OCI-LY3 (cell line): ENCODE data around the gene SPECC1.

Experiments
- H2AFZ ChIP-seq: fragments of 200-600, 300-600 bp; shearing (Covaris generic); 2 replicates; pipeline ENCODE4 v1.6.0; 2014; ENCODE audit warnings: antibody characterized with exemption, low read depth, low read length
- H3K27ac ChIP-seq: fragments of 200-600, 300-600 bp; sonication (generic); 2 replicates; pipeline ENCODE4 v1.5.1; 2014; ENCODE audit warnings: mild to moderate bottlenecking, low read length, moderate library complexity, mixed read lengths
- H3K27me3 ChIP-seq: fragments of 200-600, 300-600 bp; sonication (generic); 2 replicates; pipeline ENCODE4 v1.6.1; 2014; ENCODE audit warnings: low read depth, low read length, mixed read lengths
- H3K36me3 ChIP-seq: fragments of 200-600, 300-600 bp; sonication (generic); replicated peaks from 2 replicates; pipeline ENCODE3; 2014; ENCODE audit warnings: low read depth, low read length, mixed read lengths
- H3K4me1 ChIP-seq: fragments of 300-600, 200-600 bp; sonication (generic); 2 replicates; pipeline ENCODE4 v1.6.1; 2014; ENCODE audit warnings: low read length, mixed read lengths
- H3K4me2 ChIP-seq: fragments of 200-600, 300-600 bp; sonication (generic); 2 replicates; pipeline ENCODE4 v1.6.1; 2014; ENCODE audit warnings: low read length, mixed read lengths
- H3K4me3 ChIP-seq: fragments of 300-600, 200-600 bp; sonication (generic); 2 replicates; pipeline ENCODE4 v1.5.1; 2014; ENCODE audit warnings: antibody characterized with exemption, mild to moderate bottlenecking, low read length, moderate library complexity
- H3K79me2 ChIP-seq: fragments of 300-600, 200-600 bp; shearing (Covaris generic); 2 replicates; pipeline ENCODE4 v1.6.1; 2014; ENCODE audit warnings: mild to moderate bottlenecking, low read length, mixed read lengths
- H3K9ac ChIP-seq: fragments of 300-600, 200-600 bp; shearing (Covaris generic); 2 replicates; pipeline ENCODE4 v1.6.0; 2014; ENCODE audit warnings: mild to moderate bottlenecking, low read length, moderate library complexity
- H3K9me3 ChIP-seq: fragments of 200-600, 300-600 bp; shearing (Covaris generic); 2 replicates; pipeline ENCODE4 v1.6.1; 2014; ENCODE audit warnings: low read length, mixed read lengths; ENCODE audit not compliant: insufficient read depth
- H4K20me1 ChIP-seq: fragments of 200-600, 300-600 bp; sonication (generic); 2 replicates; pipeline ENCODE4 v1.6.1; 2016; ENCODE audit warnings: low read length, mixed read lengths; ENCODE audit not compliant: insufficient read depth
- EZH2phosphoT487 ChIP-seq: fragments of 200-600 bp; shearing (Covaris generic); IDR thresholded peaks from 2 replicates; pipeline ENCODE4 v1.6.1; 2018; ENCODE audit warnings: antibody characterized with exemption, mixed run types, low read depth
- TF ChIP-seq, protein P1 (sequence below): fragments of 200-600, 300-600 bp; sonication (generic); IDR thresholded peaks from 2 replicates; pipeline ENCODE4 v1.5.1; 2014; ENCODE audit warnings: antibody characterized with exemption, low read length, low read depth

The SPECC1 gene

DNA sequence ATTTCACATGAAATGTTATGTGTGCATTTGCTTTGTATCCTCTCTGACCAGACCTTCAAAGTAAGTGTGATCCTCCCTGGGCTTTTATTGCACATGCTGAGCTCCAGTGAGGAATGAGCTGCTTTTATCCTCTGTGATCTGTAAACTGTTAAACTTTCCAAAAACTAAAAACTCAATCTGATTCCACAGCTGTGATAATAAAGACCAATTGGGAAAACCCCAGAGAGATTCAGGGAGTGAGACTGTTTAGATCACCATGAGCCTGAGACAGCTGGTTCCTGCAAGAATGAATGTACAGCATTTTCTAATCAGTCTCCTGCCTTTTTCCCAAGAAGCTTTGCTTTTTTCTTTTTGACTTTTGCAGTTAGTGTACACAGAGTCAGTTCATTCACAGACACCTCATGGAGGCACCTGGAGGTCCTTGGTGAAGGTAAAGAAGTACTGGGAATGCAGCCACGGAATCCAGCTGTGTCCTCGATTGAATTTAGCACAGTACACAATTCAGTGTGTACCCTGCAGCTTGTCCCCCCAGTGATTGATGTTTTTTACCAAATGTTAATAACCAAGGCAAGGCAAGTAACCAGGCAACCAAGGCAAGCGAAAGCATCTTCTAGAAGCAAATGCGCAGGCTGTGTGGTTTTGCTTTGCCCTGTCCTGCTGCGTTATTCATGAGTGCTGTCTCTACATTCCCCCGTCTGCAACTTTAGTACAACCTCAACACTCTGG, 275.6 kb downstream of the SPECC1 start:
- no peaks in the 10 kb centered on the region for H3K36me3 ChIP-seq
- no peak overlapping the region for H3K9ac ChIP-seq
- no peaks in the 10 kb centered on the region for H3K27me3 ChIP-seq
- H3K79me2 ChIP-seq: no peaks in the 10 kb centered on the region
- no peak overlapping the region for H3K4me2 ChIP-seq
- H4K20me1 ChIP-seq: no peaks in the 10 kb centered on the region
- H2AFZ ChIP-seq: no peak overlapping the region
- H3K4me1 ChIP-seq: no peaks in the 10 kb centered on the region
- no peak overlapping the region for H3K4me3 ChIP-seq
- H3K9me3 ChIP-seq: no peaks in the 10 kb centered on the region
- no peak overlapping the region for H3K27ac ChIP-seq
- TF ChIP-seq, protein P1, sequence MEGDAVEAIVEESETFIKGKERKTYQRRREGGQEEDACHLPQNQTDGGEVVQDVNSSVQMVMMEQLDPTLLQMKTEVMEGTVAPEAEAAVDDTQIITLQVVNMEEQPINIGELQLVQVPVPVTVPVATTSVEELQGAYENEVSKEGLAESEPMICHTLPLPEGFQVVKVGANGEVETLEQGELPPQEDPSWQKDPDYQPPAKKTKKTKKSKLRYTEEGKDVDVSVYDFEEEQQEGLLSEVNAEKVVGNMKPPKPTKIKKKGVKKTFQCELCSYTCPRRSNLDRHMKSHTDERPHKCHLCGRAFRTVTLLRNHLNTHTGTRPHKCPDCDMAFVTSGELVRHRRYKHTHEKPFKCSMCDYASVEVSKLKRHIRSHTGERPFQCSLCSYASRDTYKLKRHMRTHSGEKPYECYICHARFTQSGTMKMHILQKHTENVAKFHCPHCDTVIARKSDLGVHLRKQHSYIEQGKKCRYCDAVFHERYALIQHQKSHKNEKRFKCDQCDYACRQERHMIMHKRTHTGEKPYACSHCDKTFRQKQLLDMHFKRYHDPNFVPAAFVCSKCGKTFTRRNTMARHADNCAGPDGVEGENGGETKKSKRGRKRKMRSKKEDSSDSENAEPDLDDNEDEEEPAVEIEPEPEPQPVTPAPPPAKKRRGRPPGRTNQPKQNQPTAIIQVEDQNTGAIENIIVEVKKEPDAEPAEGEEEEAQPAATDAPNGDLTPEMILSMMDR: no peak
- no peak for TF ChIP-seq EZH2phosphoT487

DNA sequence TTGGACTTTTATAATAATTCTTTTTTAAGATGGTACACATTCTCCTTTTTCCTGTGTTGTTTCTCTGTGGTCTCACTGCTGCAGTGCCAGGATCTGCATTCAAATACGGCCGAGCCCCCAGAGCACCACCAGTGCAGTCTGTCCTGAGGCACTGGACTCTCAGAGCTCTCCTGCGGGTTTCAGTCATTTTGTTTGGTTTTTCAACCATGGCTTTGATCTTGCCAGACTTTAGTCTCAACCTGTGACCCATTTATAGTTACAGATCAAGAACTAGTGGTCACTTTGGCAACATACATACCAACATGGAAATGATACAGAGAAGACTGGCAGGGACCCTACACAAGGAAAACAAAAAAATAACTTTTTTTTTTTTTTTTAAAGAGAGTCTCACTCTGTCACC, 280.8 kb downstream of the SPECC1 start:
- H3K27ac ChIP-seq: no peak overlapping the region
- H3K9ac ChIP-seq: no peak overlapping the region
- TF ChIP-seq EZH2phosphoT487: no peak
- TF ChIP-seq, protein P1: no peak
- H4K20me1 ChIP-seq: no peaks in the 10 kb centered on the region
- no peaks in the 10 kb centered on the region for H3K79me2 ChIP-seq
- H3K4me1 ChIP-seq: no peaks in the 10 kb centered on the region
- no peaks in the 10 kb centered on the region for H3K36me3 ChIP-seq
- H3K4me3 ChIP-seq: no peak overlapping the region
- H2AFZ ChIP-seq: no peak overlapping the region
- no peak overlapping the region for H3K4me2 ChIP-seq
- no peaks in the 10 kb centered on the region for H3K27me3 ChIP-seq
- H3K9me3 ChIP-seq: no peaks in the 10 kb centered on the region

DNA sequence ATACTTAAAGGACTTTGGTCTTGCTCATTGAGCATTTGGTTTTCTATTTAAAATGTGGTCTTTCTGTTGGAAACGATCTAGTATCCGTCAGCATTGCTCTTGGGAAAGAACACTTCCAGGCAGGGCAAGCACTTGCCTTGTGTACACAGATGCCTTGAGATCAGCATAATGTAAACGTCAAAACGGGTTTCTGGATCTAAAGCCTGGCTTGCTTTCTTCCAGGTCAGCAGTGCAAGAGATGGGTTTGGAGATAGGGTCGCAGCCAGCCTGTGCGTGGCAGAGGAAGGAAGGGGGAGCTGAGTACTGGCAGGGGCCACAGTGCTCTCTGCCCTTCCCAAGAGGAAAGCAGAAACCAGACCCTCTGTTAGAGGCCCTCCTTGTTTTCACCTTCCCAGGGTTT, 282.7 kb downstream of the SPECC1 start:
- TF ChIP-seq, protein P1: no peak
- TF ChIP-seq EZH2phosphoT487: no peak
- Histone ChIP-seq H3K9ac (no peak overlapping the region), H3K27ac (no peak overlapping the region)

DNA sequence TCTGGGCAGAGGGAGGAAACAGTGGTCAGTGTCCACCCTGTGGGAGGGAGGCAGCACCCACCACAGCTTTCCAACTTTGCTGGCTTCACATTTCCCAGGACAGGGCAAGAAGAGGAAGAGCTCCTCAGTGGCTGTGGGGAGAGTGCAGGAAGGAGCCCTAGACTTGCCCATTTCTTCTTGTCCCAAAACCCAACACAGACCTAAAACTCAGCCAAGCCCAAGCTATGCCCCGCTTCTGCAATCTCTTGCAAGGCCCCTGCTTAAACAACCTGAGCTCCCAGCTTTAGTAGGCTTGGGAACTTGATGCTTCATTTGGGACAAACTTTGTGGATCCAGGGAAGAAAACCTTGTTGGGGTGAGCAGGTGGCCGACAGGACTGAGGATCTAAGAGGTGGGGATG, 284.3 kb downstream of the SPECC1 start:
- Histone ChIP-seq H3K4me1 (no peaks in the 10 kb centered on the region), H4K20me1 (no peaks in the 10 kb centered on the region), H3K4me3 (no peak overlapping the region), H2AFZ (no peak overlapping the region), H3K27ac (no peak overlapping the region), H3K36me3 (no peaks in the 10 kb centered on the region), H3K9ac (no peak overlapping the region), H3K9me3 (no peaks in the 10 kb centered on the region), H3K79me2 (no peaks in the 10 kb centered on the region), H3K4me2 (no peak overlapping the region), H3K27me3 (no peaks in the 10 kb centered on the region)
- TF ChIP-seq, protein P1: no peak
- TF ChIP-seq EZH2phosphoT487: no peak

More for the DNA sequence above, 282.7 kb downstream of the SPECC1 start:
- no peaks in the 10 kb centered on the region for H3K9me3 ChIP-seq
- no peaks in the 10 kb centered on the region for H3K27me3 ChIP-seq
- no peaks in the 10 kb centered on the region for H3K79me2 ChIP-seq
- no peak overlapping the region for H3K4me2 ChIP-seq
- no peak overlapping the region for H3K4me3 ChIP-seq
- H3K36me3 ChIP-seq: no peaks in the 10 kb centered on the region
- no peaks in the 10 kb centered on the region for H3K4me1 ChIP-seq
- H4K20me1 ChIP-seq: no peaks in the 10 kb centered on the region
- H2AFZ ChIP-seq: no peak overlapping the region
